ENCODE results near the gene TJAP1. TPM values are rescaled to one million over a fixed set of nuclear protein-coding genes. Genes with fewer than 3 reads are reported as not detected.
"Not testable (repeated sequence)": the region's sequence is repeated elsewhere in the genome, so short reads cannot be mapped to it uniquely, and the experiment has no call there.

Gene TJAP1
- total and polyA plus RNA-seq, 12 donors, result 13.0 to 29.7 (median 19.6) TPM

GRCh38 chr6:43532201-43532600 is 54.8 kb downstream of the TJAP1 start:
- TF ChIP-seq CTCF (IDR thresholded peaks at IDR 0.05), result no peak
- DNase-seq, result no peak
- H3K36me3 ChIP-seq, result peaks cover 0 to 96% (median 37%) of the 10 kb centered on the region in 9 donors
- ATAC-seq, result no peak
- no peak overlapping the region for H3K27ac ChIP-seq
- H3K27me3 ChIP-seq, result no peaks in the 10 kb centered on the region
- intact Hi-C loops (cut with DNase I), result loop anchor here in 1 of 10 donors (5.0 kb wide), 1 partner anchor 440 kb away; no protein-coding TSS in a partner anchor
- no peak overlapping the region for H3K4me3 ChIP-seq
- H3K9me3 ChIP-seq, result no peaks in the 10 kb centered on the region
- WGBS, 2 donors, result 81 to 84% methylated on average over 1 of the region's 1 CpG
- no peaks in the 10 kb centered on the region for H3K4me1 ChIP-seq

- H3K27ac ChIP-seq; intact Hi-C loops (cut with DNase I); H3K4me1 ChIP-seq; H3K9me3 ChIP-seq; ATAC-seq; H3K4me3 ChIP-seq; DNase-seq; H3K27me3 ChIP-seq: not testable (repeated sequence)
- 96% methylated on average over 14 to 15 of the region's 17 CpGs for whole genome bisulfite sequencing, 2 donors
- peaks cover 0 to 96% (median 12%) of the 10 kb centered on the region in 9 donors for H3K36me3 ChIP-seq
Measured at GRCh38 chr6:43538986-43539385, 61.6 kb downstream of the TJAP1 start.

- intact Hi-C loops (cut with DNase I); ATAC-seq; DNase-seq; H3K9me3 ChIP-seq; H3K27ac ChIP-seq; H3K27me3 ChIP-seq; H3K4me3 ChIP-seq; H3K4me1 ChIP-seq: not testable (repeated sequence)
- peaks cover 0 to 97% (median 17%) of the 10 kb centered on the region in 9 donors for H3K36me3 ChIP-seq
- WGBS, 2 donors, result 96 to 97% methylated on average over 20 of the region's 20 CpGs
Measured at GRCh38 chr6:43539409-43539808, 62.0 kb downstream of the TJAP1 start.

- DNase-seq (no peak), ATAC-seq (no peak)
- H3K27me3 ChIP-seq, result no peaks in the 10 kb centered on the region
- intact Hi-C loops (cut with DNase I), result no loop called here
- peaks cover 0 to 97% (median 28%) of the 10 kb centered on the region in 9 donors for H3K36me3 ChIP-seq
- H3K9me3 ChIP-seq, result no peaks in the 10 kb centered on the region
- 95 to 98% methylated on average over 5 of the region's 5 CpGs for WGBS, 2 donors
- no peak for TF ChIP-seq CTCF (IDR thresholded peaks at IDR 0.05)
- H3K27ac ChIP-seq, result no peak overlapping the region
- no peak overlapping the region for H3K4me3 ChIP-seq
- H3K4me1 ChIP-seq, result no peaks in the 10 kb centered on the region
Measured at GRCh38 chr6:43540507-43540906, 63.1 kb downstream of the TJAP1 start.

- no peak for DNase-seq
- TF ChIP-seq CTCF (IDR thresholded peaks at IDR 0.05), result no peak
- Histone ChIP-seq H3K36me3 (peaks cover 0 to 99% (median 32%) of the 10 kb centered on the region in 9 donors), H3K27ac (no peak overlapping the region), H3K9me3 (no peaks in the 10 kb centered on the region), H3K4me3 (no peak overlapping the region), H3K4me1 (no peaks in the 10 kb centered on the region), H3K27me3 (no peaks in the 10 kb centered on the region)
- intact Hi-C loops (cut with DNase I), result no loop called here
- 94 to 97% methylated on average over 8 of the region's 8 CpGs for WGBS, 2 donors
- no peak for ATAC-seq
Measured at GRCh38 chr6:43541774-43542471, 64.6 kb downstream of the TJAP1 start.

All from heart right ventricle (tissue), 16 donors.